ENCODE results near the gene MINDY2. TPM values are rescaled to one million over a fixed set of nuclear protein-coding genes. Genes with fewer than 3 reads are reported as not detected.

Gene MINDY2
- total and polyA plus RNA-seq, 7 donors, result 3.3 to 11.3 (median 6.0) TPM

GRCh38 chr15:58742022-58742813 is 28.9 kb upstream of the MINDY2 start:
- no peak for TF ChIP-seq CTCF (IDR thresholded peaks at IDR 0.05)
- H3K36me3 ChIP-seq (ENCODE audit: insufficient read depth in 1 of 2, low read depth in 1 of 2), result no peaks in the 10 kb centered on the region
- H3K27ac ChIP-seq, result no peak overlapping the region
- ATAC-seq (no peak), DNase-seq (no peak)
- H3K27me3 ChIP-seq (ENCODE audit: insufficient read depth in 3 of 3, low read length in 2 of 3), result no peaks in the 10 kb centered on the region
- peaks cover 55% of the 10 kb centered on the region for H3K4me1 ChIP-seq
- 72 to 74% (median 73%) methylated on average over 8 of the region's 8 CpGs for WGBS, 3 donors
- intact Hi-C loops (cut with DNase I), result loop anchor here (10.0 kb wide), 2 partner anchors 297 to 407 kb away; no protein-coding TSS in a partner anchor
- H3K4me3 ChIP-seq, result no peak overlapping the region
- H3K9me3 ChIP-seq, result no peaks in the 10 kb centered on the region

GRCh38 chr15:58742819-58743502 is 28.1 kb upstream of the MINDY2 start:
- no peak for TF ChIP-seq CTCF (IDR thresholded peaks at IDR 0.05)
- DNase-seq (no peak), ATAC-seq (no peak)
- Histone ChIP-seq H3K27me3 (ENCODE audit: insufficient read depth in 3 of 3, low read length in 2 of 3) (no peaks in the 10 kb centered on the region), H3K4me1 (peaks cover 54% of the 10 kb centered on the region), H3K27ac (no peak overlapping the region), H3K4me3 (no peak overlapping the region), H3K9me3 (no peaks in the 10 kb centered on the region), H3K36me3 (ENCODE audit: insufficient read depth in 1 of 2, low read depth in 1 of 2) (no peaks in the 10 kb centered on the region)
- 85 to 88% (median 87%) methylated on average over 5 of the region's 5 CpGs for WGBS, 3 donors
- intact Hi-C loops (cut with DNase I), result loop anchor here (10.0 kb wide), 2 partner anchors 298 to 408 kb away; no protein-coding TSS in a partner anchor

GRCh38 chr15:58746174-58746573 is 24.9 kb upstream of the MINDY2 start:
- no peak overlapping the region for H3K27ac ChIP-seq
- H3K4me1 ChIP-seq, result peaks cover 34% of the 10 kb centered on the region
- no peaks in the 10 kb centered on the region for H3K9me3 ChIP-seq
- DNase-seq, result no peak
- no peaks in the 10 kb centered on the region for H3K27me3 ChIP-seq (ENCODE audit: insufficient read depth in 3 of 3, low read length in 2 of 3)
- no peak overlapping the region for H3K4me3 ChIP-seq
- WGBS, 3 donors, result 100% methylated on average over 1 of the region's 1 CpG
- no peak for ATAC-seq
- no peak for TF ChIP-seq CTCF (IDR thresholded peaks at IDR 0.05)
- no peaks in the 10 kb centered on the region for H3K36me3 ChIP-seq (ENCODE audit: insufficient read depth in 1 of 2, low read depth in 1 of 2)
- intact Hi-C loops (cut with DNase I), result loop anchor here (5.0 to 10.0 kb wide), 4 partner anchors 119 to 414 kb away; no protein-coding TSS in a partner anchor

GRCh38 chr15:58748040-58748851 is 22.9 kb upstream of the MINDY2 start:
- no peaks in the 10 kb centered on the region for H3K9me3 ChIP-seq
- ATAC-seq, result no peak
- intact Hi-C loops (cut with DNase I), result loop anchor here (5.0 to 10.0 kb wide), 4 partner anchors 121 to 416 kb away; no protein-coding TSS in a partner anchor
- H3K27me3 ChIP-seq (ENCODE audit: insufficient read depth in 3 of 3, low read length in 2 of 3), result no peaks in the 10 kb centered on the region
- DNase-seq, result no peak
- 3 to 4% (median 3%) methylated on average over 14 of the region's 14 CpGs for WGBS, 3 donors
- peak overlapping the region; percentile 98 for H3K27ac ChIP-seq
- no peak for TF ChIP-seq CTCF (IDR thresholded peaks at IDR 0.05)
- H3K36me3 ChIP-seq (ENCODE audit: insufficient read depth in 1 of 2, low read depth in 1 of 2), result no peaks in the 10 kb centered on the region
- peaks cover 23% of the 10 kb centered on the region for H3K4me1 ChIP-seq
- peak overlapping the region; percentile 97 for H3K4me3 ChIP-seq
